Sigmoid colon (tissue), 7 donors: Measurements from ENCODE around the gene CCDC78. TPM values are rescaled to one million over a fixed set of nuclear protein-coding genes. Genes with fewer than 3 reads are reported as not detected.
A peak's percentile ranks its signal among the peaks of the same experiment; 100 is the strongest.

Experiments used
- DNase-seq: peaks from one replicate; pipeline ENCODE4 v3.0.0-alpha.2; 2019
- H3K27ac ChIP-seq, 4 donors: fragments of 200-600 bp; sonication (generic); one replicate each; pipeline ENCODE4 v1.5.1; 2016 to 2019; ENCODE audit warnings: mild to moderate bottlenecking in 1 of 4
- H3K27me3 ChIP-seq, 3 donors: fragments of 200-600 bp; sonication (generic); one replicate each; pipeline ENCODE4 v1.5.1; 2019; ENCODE audit warnings: mild to moderate bottlenecking in 1 of 3
- H3K36me3 ChIP-seq, 4 donors: fragments of 200-600 bp; sonication (generic); one replicate each; pipeline ENCODE4 v1.5.1; 2016 to 2019
- H3K4me1 ChIP-seq, 4 donors: fragments of 200-600 bp; sonication (generic); one replicate each; pipeline ENCODE4 v1.5.1; 2017 to 2019
- H3K4me3 ChIP-seq, 4 donors: fragments of 200-600 bp; sonication (generic); one replicate each; pipeline ENCODE4 v1.5.1; 2017 to 2019; ENCODE audit warnings: mild to moderate bottlenecking in 2 of 4, moderate library complexity in 1 of 4
- H3K9me3 ChIP-seq, 4 donors: fragments of 200-600 bp in 3 of 4; sonication (generic) in 3 of 4; one replicate each; pipeline versions ENCODE4 v1.5.1 to v1.6.1; 2013 to 2019
- CTCF ChIP-seq, 4 experiments: fragments of 450-650 bp in 3 of 4; fragments of 200-600 bp in 1 of 4; IDR thresholded peaks; one replicate each; pipeline ENCODE4 v1.5.1; 2016 to 2019; ENCODE audit warnings: antibody characterized with exemption in 4 of 4, mild to moderate bottlenecking in 3 of 4, moderate library complexity in 2 of 4
- EP300 ChIP-seq, 4 donors: sonication (generic); formaldehyde crosslinking; IDR thresholded peaks; one replicate each; pipeline ENCODE4 v1.6.1; 2017; ENCODE audit warnings: antibody characterized with exemption in 4 of 4
- POLR2A ChIP-seq, 2 donors: fragments of 450-650 bp; IDR thresholded peaks; one replicate each; pipeline ENCODE4 v1.6.1; 2016; ENCODE audit warnings: antibody characterized with exemption in 2 of 2, mild to moderate bottlenecking in 2 of 2, moderate library complexity in 2 of 2
- POLR2AphosphoS5 ChIP-seq, 4 donors: sonication (generic); formaldehyde crosslinking; IDR thresholded peaks; one replicate each; pipeline ENCODE4 v1.6.1; 2017; ENCODE audit warnings: antibody characterized with exemption in 4 of 4
- WGBS, 2 donors: extraction: QIAGEN DNeasy Blood & Tissue Kit; methylation state at CpG; one replicate each; pipeline ENCODE4 v1.1.7; 2013; 5-methylcytosine and 5-hydroxymethylcytosine counted together
- intact Hi-C: fragments of 100-400 bp; cut with DNase I; formaldehyde crosslinking; loops from one replicate; pipeline ENCODE4 v1.15.1; 2023
- polyA plus RNA-seq, 3 donors: library from polyadenylated mRNA; stranded (reverse); fragments of 200-250 nt; gene quantifications; one replicate each; pipeline ENCODE4 v1.2.3, GENCODE V29; 2013
- total RNA-seq, 4 donors: library from RNA; depleted of rRNA; stranded (reverse); fragments of >200 nt; gene quantifications; one replicate each; pipeline ENCODE4 v1.1.0, GENCODE V29; 2016
- donor health status: healthy with polysubstance abuse.
- donor health status: Bipolar disorder and iron deficiency.
- donor health status: healthy.

CCDC78 gene
- total and polyA plus RNA-seq, 7 donors = 0.49 to 3.4 TPM; not detected in 5

GRCh38 chr16:711548-712320 lies 14.5 kb downstream of the CCDC78 start:
- TF ChIP-seq CTCF (IDR thresholded peaks at IDR 0.05) (peak; percentile 81 to 93 (median 90)), EP300 (IDR thresholded peaks at IDR 0.05) (no peak)
- no peak overlapping the region for H3K27ac ChIP-seq
- peak; percentile 87 for DNase-seq
- no peak overlapping the region for H3K4me3 ChIP-seq
- peaks cover 20 to 60% (median 50%) of the 10 kb centered on the region in 3 donors for H3K27me3 ChIP-seq
- H3K9me3 ChIP-seq = no peaks in the 10 kb centered on the region
- WGBS, 2 donors = 5 to 11% methylated on average over 25 of the region's 25 CpGs
- H3K4me1 ChIP-seq = peaks cover 0 to 35% (median 25%) of the 10 kb centered on the region in 4 donors
- H3K36me3 ChIP-seq = no peaks in the 10 kb centered on the region
- intact Hi-C loops = loop anchor here (1.0 to 5.0 kb wide), 4 partner anchors 29 to 391 kb away; partner anchors contain the start of gene CIAO3

- 67 to 78% methylated on average over 12 of the region's 12 CpGs for WGBS, 2 donors
- no peak overlapping the region for H3K27ac ChIP-seq
- H3K36me3 ChIP-seq = no peaks in the 10 kb centered on the region
- H3K9me3 ChIP-seq = no peaks in the 10 kb centered on the region
- peaks cover 0 to 34% (median 22%) of the 10 kb centered on the region in 4 donors for H3K4me1 ChIP-seq
- no peak for DNase-seq
- H3K4me3 ChIP-seq = no peak overlapping the region
- intact Hi-C loops = loop anchor here (1.0 to 5.0 kb wide), 4 partner anchors 29 to 392 kb away; partner anchors contain the start of gene CIAO3
- H3K27me3 ChIP-seq = peaks cover 27 to 60% (median 56%) of the 10 kb centered on the region in 3 donors
- TF ChIP-seq CTCF (IDR thresholded peaks at IDR 0.05) (no peak), POLR2A (IDR thresholded peaks at IDR 0.05) (no peak), POLR2AphosphoS5 (IDR thresholded peaks at IDR 0.05) (no peak)
Observed at GRCh38 chr16:711084-711483, 15.2 kb downstream of the CCDC78 start.

GRCh38 chr16:710500-711075 lies 15.7 kb downstream of the CCDC78 start:
- H3K4me3 ChIP-seq = no peak overlapping the region
- peaks cover 0 to 31% (median 20%) of the 10 kb centered on the region in 4 donors for H3K4me1 ChIP-seq
- DNase-seq = no peak
- H3K27me3 ChIP-seq = peaks cover 30 to 60% (median 59%) of the 10 kb centered on the region in 3 donors
- H3K27ac ChIP-seq = no peak overlapping the region
- H3K36me3 ChIP-seq = no peaks in the 10 kb centered on the region
- TF ChIP-seq EP300 (IDR thresholded peaks at IDR 0.05) (no peak), CTCF (IDR thresholded peaks at IDR 0.05) (no peak), POLR2A (IDR thresholded peaks at IDR 0.05) (no peak), POLR2AphosphoS5 (IDR thresholded peaks at IDR 0.05) (no peak)
- H3K9me3 ChIP-seq = no peaks in the 10 kb centered on the region
- intact Hi-C loops = loop anchor here (1.0 to 5.0 kb wide), 4 partner anchors 30 to 392 kb away; partner anchors contain the start of gene CIAO3
- 55 to 68% methylated on average over 21 of the region's 21 CpGs for WGBS, 2 donors

GRCh38 chr16:709566-710499 lies 16.4 kb downstream of the CCDC78 start:
- 26 to 32% methylated on average over 30 of the region's 30 CpGs for WGBS, 2 donors
- no peak overlapping the region for H3K27ac ChIP-seq

More at GRCh38 chr16:709566-710499, 16.4 kb downstream of the CCDC78 start:
- Histone ChIP-seq H3K9me3 (no peaks in the 10 kb centered on the region), H3K27me3 (peaks cover 37 to 67% (median 67%) of the 10 kb centered on the region in 3 donors), H3K4me1 (peaks cover 0 to 30% (median 18%) of the 10 kb centered on the region in 4 donors), H3K36me3 (no peaks in the 10 kb centered on the region), H3K4me3 (no peak overlapping the region)
- DNase-seq = no peak
- intact Hi-C loops = loop anchor here (2.0 to 5.0 kb wide), 3 partner anchors 77 to 393 kb away; no protein-coding TSS in a partner anchor
- TF ChIP-seq EP300 (IDR thresholded peaks at IDR 0.05) = no peak
- TF ChIP-seq POLR2A (IDR thresholded peaks at IDR 0.05) = no peak
